Keratinocyte (primary cell): ENCODE results near the gene TBC1D8.

Experiments used
- CTCF ChIP-seq, 3 experiments: IDR thresholded peaks in 1 of 3; conservative IDR thresholded peaks in 1 of 3; optimal IDR thresholded peaks in 1 of 3; 2 replicates in 2 of 3; 3 replicates in 1 of 3; pipeline versions ENCODE3 to v1.5.1; 2011; ENCODE audit warnings: low read length in 3 of 3, mild to moderate bottlenecking in 3 of 3, moderate library complexity in 2 of 3, control low read depth in 1 of 3, inconsistent platforms in 1 of 3; ENCODE audit not compliant: insufficient read depth in 2 of 3; ENCODE audit errors: extremely low read depth in 1 of 3
- EZH2 ChIP-seq: IDR thresholded peaks from one replicate; pipeline ENCODE4 v1.6.1; 2012; ENCODE audit warnings: inconsistent platforms, mild to moderate bottlenecking, low read length, moderate library complexity

- TF ChIP-seq CTCF (optimal IDR thresholded peaks at IDR 0.05 in 1 of 3, IDR thresholded peaks at IDR 0.05 in 1 of 3, conservative IDR thresholded peaks at IDR 0.05 in 1 of 3; ENCODE audit: extremely low read depth in 1 of 3, insufficient read depth in 2 of 3, low read length in 3 of 3) = no peak
- TF ChIP-seq EZH2 = no peak
Observed at GRCh38 chr2:100998235-100998573, 153.0 kb downstream of the TBC1D8 start.
